Fibroblast of lung (primary cell): ENCODE data around the gene MTMR3.

Experiments used
- EZH2 ChIP-seq: IDR thresholded peaks from 2 replicates; pipeline ENCODE4 v1.5.1; 2012; ENCODE audit warnings: low read length, control low read depth, mild to moderate bottlenecking; ENCODE audit errors: missing control alignments
- TF ChIP-seq, protein P1 (sequence below), 2 donors: IDR thresholded peaks in 1 of 2; conservative IDR thresholded peaks in 1 of 2; 1 replicate in 1 of 2; 2 replicates in 1 of 2; pipeline ENCODE4 v1.5.1; 2011 to 2012; ENCODE audit warnings: low read length in 2 of 2, control low read depth in 1 of 2, inconsistent platforms in 1 of 2, low read depth in 1 of 2, mild to moderate bottlenecking in 1 of 2

DNA sequence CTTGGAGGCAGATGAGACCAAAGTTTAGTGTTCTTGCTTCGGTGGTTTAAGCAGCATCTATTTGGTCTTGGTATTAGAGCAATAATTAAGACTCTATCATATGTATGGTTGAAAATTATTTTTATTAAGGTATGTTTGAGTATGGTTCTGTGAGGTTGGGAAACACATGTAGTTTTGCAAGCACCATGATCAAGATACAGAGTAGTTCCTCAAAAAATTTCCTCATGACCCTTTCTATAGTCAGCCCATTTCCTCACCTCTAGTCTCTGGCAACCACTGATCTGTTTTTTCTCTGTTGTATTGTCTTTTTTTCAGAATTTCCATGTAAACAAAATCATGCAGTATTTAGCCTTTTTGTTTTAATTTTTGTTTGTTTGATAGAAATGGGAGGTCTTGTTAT lies 18.4 kb downstream of the MTMR3 start:
- TF ChIP-seq, protein P1, sequence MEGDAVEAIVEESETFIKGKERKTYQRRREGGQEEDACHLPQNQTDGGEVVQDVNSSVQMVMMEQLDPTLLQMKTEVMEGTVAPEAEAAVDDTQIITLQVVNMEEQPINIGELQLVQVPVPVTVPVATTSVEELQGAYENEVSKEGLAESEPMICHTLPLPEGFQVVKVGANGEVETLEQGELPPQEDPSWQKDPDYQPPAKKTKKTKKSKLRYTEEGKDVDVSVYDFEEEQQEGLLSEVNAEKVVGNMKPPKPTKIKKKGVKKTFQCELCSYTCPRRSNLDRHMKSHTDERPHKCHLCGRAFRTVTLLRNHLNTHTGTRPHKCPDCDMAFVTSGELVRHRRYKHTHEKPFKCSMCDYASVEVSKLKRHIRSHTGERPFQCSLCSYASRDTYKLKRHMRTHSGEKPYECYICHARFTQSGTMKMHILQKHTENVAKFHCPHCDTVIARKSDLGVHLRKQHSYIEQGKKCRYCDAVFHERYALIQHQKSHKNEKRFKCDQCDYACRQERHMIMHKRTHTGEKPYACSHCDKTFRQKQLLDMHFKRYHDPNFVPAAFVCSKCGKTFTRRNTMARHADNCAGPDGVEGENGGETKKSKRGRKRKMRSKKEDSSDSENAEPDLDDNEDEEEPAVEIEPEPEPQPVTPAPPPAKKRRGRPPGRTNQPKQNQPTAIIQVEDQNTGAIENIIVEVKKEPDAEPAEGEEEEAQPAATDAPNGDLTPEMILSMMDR (conservative IDR thresholded peaks at IDR 0.05 in 1 of 2, IDR thresholded peaks at IDR 0.05 in 1 of 2; ENCODE audit: low read depth in 1 of 2, low read length in 2 of 2), result no peak
- no peak for TF ChIP-seq EZH2
